ENCODE results near the gene SEMA4D.

Gene SEMA4D

DNA sequence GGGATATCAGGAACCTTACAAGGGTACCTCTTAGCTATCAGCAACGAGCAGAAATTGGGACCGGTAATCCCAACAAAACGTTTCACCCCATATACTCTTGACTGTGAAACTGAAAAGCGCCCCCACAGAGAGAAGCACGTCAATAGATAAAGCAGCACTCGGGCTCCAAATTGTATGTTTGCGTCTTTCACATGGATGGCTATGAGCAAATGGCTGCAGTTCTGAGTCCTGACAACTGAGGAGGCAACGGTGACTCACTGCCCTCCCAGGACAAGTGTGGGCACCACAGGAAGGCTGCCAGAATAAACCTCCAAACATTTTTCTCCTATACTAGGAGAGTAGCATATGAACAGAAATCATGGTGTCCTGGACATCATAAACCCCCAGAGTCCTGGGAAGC is 36.6 kb downstream of the SEMA4D start:
- TF ChIP-seq, protein P1, sequence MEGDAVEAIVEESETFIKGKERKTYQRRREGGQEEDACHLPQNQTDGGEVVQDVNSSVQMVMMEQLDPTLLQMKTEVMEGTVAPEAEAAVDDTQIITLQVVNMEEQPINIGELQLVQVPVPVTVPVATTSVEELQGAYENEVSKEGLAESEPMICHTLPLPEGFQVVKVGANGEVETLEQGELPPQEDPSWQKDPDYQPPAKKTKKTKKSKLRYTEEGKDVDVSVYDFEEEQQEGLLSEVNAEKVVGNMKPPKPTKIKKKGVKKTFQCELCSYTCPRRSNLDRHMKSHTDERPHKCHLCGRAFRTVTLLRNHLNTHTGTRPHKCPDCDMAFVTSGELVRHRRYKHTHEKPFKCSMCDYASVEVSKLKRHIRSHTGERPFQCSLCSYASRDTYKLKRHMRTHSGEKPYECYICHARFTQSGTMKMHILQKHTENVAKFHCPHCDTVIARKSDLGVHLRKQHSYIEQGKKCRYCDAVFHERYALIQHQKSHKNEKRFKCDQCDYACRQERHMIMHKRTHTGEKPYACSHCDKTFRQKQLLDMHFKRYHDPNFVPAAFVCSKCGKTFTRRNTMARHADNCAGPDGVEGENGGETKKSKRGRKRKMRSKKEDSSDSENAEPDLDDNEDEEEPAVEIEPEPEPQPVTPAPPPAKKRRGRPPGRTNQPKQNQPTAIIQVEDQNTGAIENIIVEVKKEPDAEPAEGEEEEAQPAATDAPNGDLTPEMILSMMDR (conservative IDR thresholded peaks at IDR 0.05), result no peak

DNA sequence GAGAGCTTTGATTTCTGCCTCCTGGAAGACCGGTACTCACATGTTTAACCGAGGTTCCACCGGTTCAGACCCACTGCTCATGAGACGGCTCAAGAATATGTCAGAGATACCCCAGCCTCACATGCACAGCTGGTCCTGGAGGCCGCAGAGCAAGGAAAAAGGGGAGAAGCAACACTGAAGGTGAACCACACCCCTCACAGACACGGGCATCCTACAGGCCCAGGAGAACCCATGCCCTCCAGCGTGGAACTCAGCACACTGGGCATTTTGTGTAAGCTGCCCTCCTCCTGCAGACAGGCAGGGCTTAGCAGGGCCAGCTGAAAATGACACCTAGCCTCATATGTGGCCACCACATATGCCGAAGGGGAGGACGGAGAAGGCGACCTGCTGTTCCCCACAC is 37.4 kb downstream of the SEMA4D start:
- TF ChIP-seq, protein P1 (conservative IDR thresholded peaks at IDR 0.05), result no peak
- H3K27ac ChIP-seq, result no peak overlapping the region

More for the DNA sequence above, 36.6 kb downstream of the SEMA4D start:
- H3K27ac ChIP-seq, result no peak overlapping the region

DNA sequence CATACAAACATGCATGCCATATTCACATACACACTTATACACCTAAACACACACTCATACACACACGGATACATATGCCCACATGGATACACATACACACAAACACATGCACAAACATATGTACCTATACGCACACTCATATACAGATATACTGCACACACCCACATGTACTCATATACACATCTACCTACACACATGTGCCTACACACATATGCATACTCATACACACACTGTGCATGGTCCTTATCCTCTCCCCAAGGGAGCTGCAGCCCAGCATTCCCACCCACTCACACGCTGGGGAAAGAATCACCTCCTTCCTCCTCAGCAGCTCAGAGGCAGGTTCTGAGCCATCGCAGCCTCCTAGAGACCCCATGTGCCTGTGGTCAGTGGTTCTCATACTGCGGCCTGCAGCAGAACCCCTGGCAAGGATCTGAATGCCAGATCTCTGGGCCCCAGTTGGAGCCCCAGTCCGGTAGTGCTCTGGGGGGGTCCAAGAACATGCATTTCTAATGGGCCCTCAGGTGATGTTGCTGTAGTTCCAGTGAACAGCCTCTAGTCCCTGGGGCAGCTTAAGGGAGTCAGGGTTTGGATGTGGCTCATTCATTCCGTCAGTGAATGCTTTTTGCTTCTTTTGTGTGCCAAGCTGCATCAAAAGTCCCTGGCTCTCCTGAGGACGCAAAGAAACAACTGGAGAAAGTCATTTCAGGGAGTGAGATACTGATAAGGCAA is 39.0 kb downstream of the SEMA4D start:
- TF ChIP-seq, protein P1 (conservative IDR thresholded peaks at IDR 0.05), result no peak
- H3K27ac ChIP-seq, result no peak overlapping the region

DNA sequence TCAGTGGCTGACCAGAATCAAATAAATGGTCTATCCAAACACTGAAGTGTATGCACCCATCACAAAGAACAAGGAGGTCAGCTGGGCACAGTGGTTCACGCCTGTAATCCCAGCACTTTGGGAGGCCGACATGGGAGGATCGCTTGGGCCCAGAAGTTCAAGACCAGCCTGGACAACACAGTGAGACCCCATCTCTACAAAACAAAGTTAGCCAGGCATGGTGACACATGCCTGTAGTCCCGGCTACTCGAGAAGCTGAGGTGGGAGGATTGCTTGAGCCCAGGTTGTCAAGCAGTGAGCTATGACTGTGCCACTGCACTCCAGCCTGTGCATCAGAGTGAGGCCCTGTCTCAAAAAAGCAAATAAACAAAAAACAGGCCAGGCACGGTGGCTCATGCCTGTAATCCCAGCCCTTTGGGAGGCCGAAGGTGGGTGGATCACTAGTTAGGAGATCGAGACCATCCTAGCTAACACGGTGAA is 40.5 kb downstream of the SEMA4D start:
- TF ChIP-seq, protein P1 (conservative IDR thresholded peaks at IDR 0.05), result no peak
- no peak overlapping the region for H3K27ac ChIP-seq

DNA sequence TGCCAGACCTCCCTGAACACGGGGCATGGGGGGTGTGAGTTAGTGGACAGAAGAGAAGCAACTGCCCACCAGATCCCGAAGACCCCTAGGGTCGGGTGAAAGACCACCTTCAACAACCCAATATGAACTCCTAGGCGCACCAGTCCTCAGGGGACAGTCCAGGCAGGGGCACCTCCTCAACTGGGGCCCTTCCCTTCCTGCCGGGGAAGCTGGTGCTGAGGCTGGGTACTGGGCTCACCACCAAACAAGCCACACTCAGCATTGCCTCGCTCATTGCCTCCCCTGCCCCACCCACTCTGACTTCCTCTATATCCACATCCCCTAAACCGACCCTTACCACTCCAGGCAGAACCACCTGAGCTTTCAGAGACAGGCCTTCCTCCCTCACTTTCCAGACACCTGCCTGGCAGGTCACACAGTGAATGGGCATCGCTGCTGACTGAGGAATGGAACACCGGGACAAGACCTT is 42.5 kb downstream of the SEMA4D start:
- no peak overlapping the region for H3K27ac ChIP-seq
- TF ChIP-seq, protein P1 (conservative IDR thresholded peaks at IDR 0.05), result no peak

DNA sequence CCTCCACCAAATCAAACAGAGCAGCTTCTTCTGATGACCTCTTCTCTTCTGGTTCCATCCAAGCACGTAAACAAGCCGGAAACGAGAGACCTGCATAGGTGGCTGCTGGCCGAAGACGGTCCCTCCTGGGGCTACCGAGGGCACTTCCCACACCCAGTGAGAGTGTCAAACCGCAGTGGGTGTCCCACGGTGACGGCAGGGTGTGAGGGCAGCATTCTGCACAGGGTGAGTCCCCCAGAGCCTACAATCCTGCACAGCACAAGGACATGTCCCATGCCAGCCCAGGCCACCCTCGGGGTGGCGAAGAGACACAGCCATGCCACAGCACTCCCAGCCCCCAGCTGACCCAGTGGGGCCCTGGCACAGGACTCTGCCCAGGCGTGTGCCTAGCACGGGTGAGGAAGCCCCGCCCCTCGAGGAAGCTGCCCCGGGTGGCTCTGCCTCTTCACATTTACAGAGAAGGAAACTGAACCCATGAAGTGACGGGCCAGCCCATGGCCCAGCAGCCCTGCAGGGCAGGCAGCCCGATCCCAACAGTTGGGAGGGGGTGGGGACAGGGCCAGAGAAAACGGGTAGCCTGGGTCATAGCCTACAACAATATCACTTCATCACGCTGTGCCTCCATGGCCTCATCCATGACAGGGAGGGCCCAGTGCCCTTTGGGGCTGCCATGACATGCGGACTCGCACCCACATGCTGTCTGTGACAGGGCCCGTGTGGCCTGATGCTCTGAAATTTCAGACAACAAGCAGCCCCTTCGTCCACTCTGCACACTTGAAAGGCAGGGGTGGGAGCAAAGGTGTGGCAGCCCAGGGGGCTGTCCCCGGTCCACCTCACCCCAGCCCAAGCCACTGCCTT is 43.2 kb downstream of the SEMA4D start:
- TF ChIP-seq, protein P1 (conservative IDR thresholded peaks at IDR 0.05), result no peak
- H3K27ac ChIP-seq, result no peak overlapping the region

DNA sequence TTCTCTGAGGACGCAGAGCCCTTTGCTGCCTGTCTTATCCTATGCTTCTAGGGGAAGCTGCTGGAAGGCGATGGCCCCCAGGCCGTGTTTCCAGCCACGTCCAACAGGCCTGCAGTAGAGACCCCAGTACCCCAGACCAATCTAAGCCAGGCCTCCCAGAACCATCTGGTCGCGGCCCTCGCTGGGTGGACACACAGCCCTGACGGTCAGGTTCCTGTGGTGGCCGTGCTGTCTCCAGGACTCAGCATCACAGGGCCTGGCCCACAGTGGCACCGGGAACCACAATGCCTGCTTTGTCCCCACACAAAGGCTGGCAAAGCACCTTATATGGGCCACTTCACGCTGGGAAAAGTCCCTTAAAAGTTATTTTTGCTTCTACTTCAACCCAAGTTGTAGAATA is 44.5 kb downstream of the SEMA4D start:
- TF ChIP-seq, protein P1 (conservative IDR thresholded peaks at IDR 0.05), result no peak
- H3K27ac ChIP-seq, result no peak overlapping the region

Data from VCaP (cell line).